GM10266 (cell line): ENCODE data around the gene IRS1.
"Not testable (repeated sequence)": the region's sequence is repeated elsewhere in the genome, so short reads cannot be mapped to it uniquely, and the experiment has no call there.

Experiments
- DNase-seq: peaks from one replicate; pipeline ENCODE4 v3.0.0; 2012; ENCODE audit errors: extremely low spot score
- CTCF ChIP-seq: IDR thresholded peaks from 2 replicates; pipeline ENCODE4 v1.5.1; 2012; ENCODE audit warnings: mild to moderate bottlenecking, low read depth; ENCODE audit not compliant: control insufficient read depth, insufficient read depth; ENCODE audit errors: missing control alignments

Gene IRS1

GRCh38 chr2:226835420-226835795, 35.8 kb upstream of the IRS1 start:
- peak; percentile 38 for DNase-seq
- no peak for TF ChIP-seq CTCF

GRCh38 chr2:226834880-226835279, 35.3 kb upstream of the IRS1 start:
- not testable (repeated sequence) for DNase-seq

- no peak for TF ChIP-seq CTCF
- no peak for DNase-seq
Measured at GRCh38 chr2:226832061-226832460, 32.4 kb upstream of the IRS1 start.

GRCh38 chr2:226831266-226831665, 31.6 kb upstream of the IRS1 start:
- DNase-seq, result no peak
- no peak for TF ChIP-seq CTCF

GRCh38 chr2:226829721-226830631, 30.4 kb upstream of the IRS1 start:
- TF ChIP-seq CTCF, result no peak

GRCh38 chr2:226828191-226828590, 28.6 kb upstream of the IRS1 start:
- DNase-seq, result no peak
- TF ChIP-seq CTCF, result no peak

More at GRCh38 chr2:226829721-226830631, 30.4 kb upstream of the IRS1 start:
- DNase-seq, result no peak

- DNase-seq, result no peak
- TF ChIP-seq CTCF, result no peak
Measured at GRCh38 chr2:226825056-226825455, 25.4 kb upstream of the IRS1 start.
